ENCODE measurements around the gene MSH6.

GRCh38 chr2:47808614-47809013 is 25.7 kb downstream of the MSH6 start:
- TF ChIP-seq, protein P1, sequence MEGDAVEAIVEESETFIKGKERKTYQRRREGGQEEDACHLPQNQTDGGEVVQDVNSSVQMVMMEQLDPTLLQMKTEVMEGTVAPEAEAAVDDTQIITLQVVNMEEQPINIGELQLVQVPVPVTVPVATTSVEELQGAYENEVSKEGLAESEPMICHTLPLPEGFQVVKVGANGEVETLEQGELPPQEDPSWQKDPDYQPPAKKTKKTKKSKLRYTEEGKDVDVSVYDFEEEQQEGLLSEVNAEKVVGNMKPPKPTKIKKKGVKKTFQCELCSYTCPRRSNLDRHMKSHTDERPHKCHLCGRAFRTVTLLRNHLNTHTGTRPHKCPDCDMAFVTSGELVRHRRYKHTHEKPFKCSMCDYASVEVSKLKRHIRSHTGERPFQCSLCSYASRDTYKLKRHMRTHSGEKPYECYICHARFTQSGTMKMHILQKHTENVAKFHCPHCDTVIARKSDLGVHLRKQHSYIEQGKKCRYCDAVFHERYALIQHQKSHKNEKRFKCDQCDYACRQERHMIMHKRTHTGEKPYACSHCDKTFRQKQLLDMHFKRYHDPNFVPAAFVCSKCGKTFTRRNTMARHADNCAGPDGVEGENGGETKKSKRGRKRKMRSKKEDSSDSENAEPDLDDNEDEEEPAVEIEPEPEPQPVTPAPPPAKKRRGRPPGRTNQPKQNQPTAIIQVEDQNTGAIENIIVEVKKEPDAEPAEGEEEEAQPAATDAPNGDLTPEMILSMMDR (IDR thresholded peaks at IDR 0.05): no peak
- TF ChIP-seq, protein P2, sequence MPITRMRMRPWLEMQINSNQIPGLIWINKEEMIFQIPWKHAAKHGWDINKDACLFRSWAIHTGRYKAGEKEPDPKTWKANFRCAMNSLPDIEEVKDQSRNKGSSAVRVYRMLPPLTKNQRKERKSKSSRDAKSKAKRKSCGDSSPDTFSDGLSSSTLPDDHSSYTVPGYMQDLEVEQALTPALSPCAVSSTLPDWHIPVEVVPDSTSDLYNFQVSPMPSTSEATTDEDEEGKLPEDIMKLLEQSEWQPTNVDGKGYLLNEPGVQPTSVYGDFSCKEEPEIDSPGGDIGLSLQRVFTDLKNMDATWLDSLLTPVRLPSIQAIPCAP (CRISPR knock-in tag; IDR thresholded peaks at IDR 0.05): no peak
- TF ChIP-seq PREB (CRISPR knock-in tag; IDR thresholded peaks at IDR 0.05; ENCODE audit: borderline replicate concordance) (no peak), CREB1 (CRISPR knock-in tag; IDR thresholded peaks at IDR 0.05) (no peak), CBFB (CRISPR knock-in tag; IDR thresholded peaks at IDR 0.05; ENCODE audit: low read depth) (no peak), ZNF232 (CRISPR knock-in tag; IDR thresholded peaks at IDR 0.05) (no peak), FOXJ3 (CRISPR knock-in tag; IDR thresholded peaks at IDR 0.05; ENCODE audit: borderline replicate concordance) (no peak), PRRX2 (CRISPR knock-in tag; IDR thresholded peaks at IDR 0.05) (no peak), NR3C1 (CRISPR knock-in tag; conservative IDR thresholded peaks at IDR 0.05; ENCODE audit: low read depth) (no peak), EMX1 (CRISPR knock-in tag; IDR thresholded peaks at IDR 0.05) (no peak), ESRRA (CRISPR knock-in tag; IDR thresholded peaks at IDR 0.05; ENCODE audit: borderline replicate concordance) (no peak), ZNF532 (CRISPR knock-in tag; IDR thresholded peaks at IDR 0.05; ENCODE audit: borderline replicate concordance) (no peak)
